ENCODE measurements around the gene ABHD8.

The ABHD8 gene
- total RNA-seq, result 1.3 to 23.1 (median 12.4) reads per million in 18 experiments

GRCh38 chr19:17303167-17303939, at the start of gene ABHD8:
ABHD8 (minus strand) TSS chr19:17303425; CDS start chr19:17301616, 1,809 bp downstream.
- DNase-seq, result peak; percentile 97 to 98

GRCh38 chr19:17352608-17353280, 49.5 kb upstream of the ABHD8 start:
- DNase-seq, result no peak

- DNase-seq, result no peak
Measured at GRCh38 chr19:17351815-17352435, 48.7 kb upstream of the ABHD8 start.

- DNase-seq, result no peak
Measured at GRCh38 chr19:17348700-17349099, 45.5 kb upstream of the ABHD8 start.

GRCh38 chr19:17347877-17348276, 44.7 kb upstream of the ABHD8 start:
- DNase-seq, result no peak

GRCh38 chr19:17347361-17347760, 44.1 kb upstream of the ABHD8 start:
- DNase-seq, result no peak

GRCh38 chr19:17346109-17346671, 43.0 kb upstream of the ABHD8 start:
- DNase-seq, result peak; percentile 64 to 72

GRCh38 chr19:17341845-17342244, 38.6 kb upstream of the ABHD8 start:
- DNase-seq, result no peak

GRCh38 chr19:17341386-17341785, 38.2 kb upstream of the ABHD8 start:
- DNase-seq, result no peak

GRCh38 chr19:17340871-17341357, 37.7 kb upstream of the ABHD8 start:
- DNase-seq, result peak in 1 of 2 donors; percentile 2

GRCh38 chr19:17340302-17340870, 37.2 kb upstream of the ABHD8 start:
- DNase-seq, result no peak

- DNase-seq, result no peak
Measured at GRCh38 chr19:17339088-17339741, 36.0 kb upstream of the ABHD8 start.

- no peak for DNase-seq
Measured at GRCh38 chr19:17338433-17339078, 35.3 kb upstream of the ABHD8 start.

GRCh38 chr19:17337675-17338432, 34.6 kb upstream of the ABHD8 start:
- DNase-seq, result no peak

- peak; percentile 97 to 98 for DNase-seq
Measured at GRCh38 chr19:17336872-17337674, 33.8 kb upstream of the ABHD8 start, which contains the start of gene GTPBP3. GTPBP3 (plus strand) TSS chr19:17337553; CDS start chr19:17337612, 59 bp downstream.

- no peak for DNase-seq
Measured at GRCh38 chr19:17335575-17335974, 32.4 kb upstream of the ABHD8 start.

GRCh38 chr19:17334414-17335409, 31.5 kb upstream of the ABHD8 start, which contains the start of gene ANO8:
ANO8 (minus strand) TSS chr19:17334855; CDS start chr19:17334670, 185 bp downstream.
- peak; percentile 97 for DNase-seq
